Measurements from ENCODE around the gene LRRFIP1. TPM values are rescaled to one million over a fixed set of nuclear protein-coding genes. Genes with fewer than 3 reads are reported as not detected.
A peak's percentile ranks its signal among the peaks of the same experiment; 100 is the strongest.

Gene LRRFIP1
- total RNA-seq, 6 experiments from 2014 or later: 90.6 to 107 (median 102) TPM

DNA sequence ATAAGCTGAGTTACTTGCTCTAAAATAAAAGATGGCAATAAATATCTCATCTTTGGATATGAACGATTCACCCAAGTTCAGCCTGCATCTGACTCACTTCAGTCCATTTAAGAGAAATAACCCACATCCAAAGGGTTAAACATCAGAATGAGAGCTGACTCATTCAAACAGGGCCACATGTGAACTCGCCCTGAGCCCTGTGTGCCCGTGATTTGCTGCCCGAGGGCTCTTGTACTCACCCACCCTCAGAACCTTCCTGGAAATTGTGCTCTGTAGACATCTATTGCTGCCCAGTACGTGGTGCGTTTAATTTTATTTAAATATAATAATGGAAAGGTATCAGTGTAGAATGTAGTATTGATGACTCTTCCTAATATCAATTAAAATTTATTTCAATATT is 104.3 kb downstream of the LRRFIP1 start:
- TF ChIP-seq, protein P1, sequence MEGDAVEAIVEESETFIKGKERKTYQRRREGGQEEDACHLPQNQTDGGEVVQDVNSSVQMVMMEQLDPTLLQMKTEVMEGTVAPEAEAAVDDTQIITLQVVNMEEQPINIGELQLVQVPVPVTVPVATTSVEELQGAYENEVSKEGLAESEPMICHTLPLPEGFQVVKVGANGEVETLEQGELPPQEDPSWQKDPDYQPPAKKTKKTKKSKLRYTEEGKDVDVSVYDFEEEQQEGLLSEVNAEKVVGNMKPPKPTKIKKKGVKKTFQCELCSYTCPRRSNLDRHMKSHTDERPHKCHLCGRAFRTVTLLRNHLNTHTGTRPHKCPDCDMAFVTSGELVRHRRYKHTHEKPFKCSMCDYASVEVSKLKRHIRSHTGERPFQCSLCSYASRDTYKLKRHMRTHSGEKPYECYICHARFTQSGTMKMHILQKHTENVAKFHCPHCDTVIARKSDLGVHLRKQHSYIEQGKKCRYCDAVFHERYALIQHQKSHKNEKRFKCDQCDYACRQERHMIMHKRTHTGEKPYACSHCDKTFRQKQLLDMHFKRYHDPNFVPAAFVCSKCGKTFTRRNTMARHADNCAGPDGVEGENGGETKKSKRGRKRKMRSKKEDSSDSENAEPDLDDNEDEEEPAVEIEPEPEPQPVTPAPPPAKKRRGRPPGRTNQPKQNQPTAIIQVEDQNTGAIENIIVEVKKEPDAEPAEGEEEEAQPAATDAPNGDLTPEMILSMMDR (IDR thresholded peaks at IDR 0.05): no peak
- DNase-seq: peak; percentile 56
- peak overlapping the region; percentile 35 for H3K4me3 Mint-ChIP-seq
- H3K36me3 Mint-ChIP-seq (ENCODE audit: low read depth): peaks cover 26% of the 10 kb centered on the region
- H3K4me1 Mint-ChIP-seq (ENCODE audit: low read depth): peaks cover 59% of the 10 kb centered on the region
- no peaks in the 10 kb centered on the region for H3K9me3 Mint-ChIP-seq
- H3K27ac Mint-ChIP-seq: peak overlapping the region; percentile 72
- peaks cover 5% of the 10 kb centered on the region for H3K27me3 Mint-ChIP-seq (ENCODE audit: insufficient read depth)

DNA sequence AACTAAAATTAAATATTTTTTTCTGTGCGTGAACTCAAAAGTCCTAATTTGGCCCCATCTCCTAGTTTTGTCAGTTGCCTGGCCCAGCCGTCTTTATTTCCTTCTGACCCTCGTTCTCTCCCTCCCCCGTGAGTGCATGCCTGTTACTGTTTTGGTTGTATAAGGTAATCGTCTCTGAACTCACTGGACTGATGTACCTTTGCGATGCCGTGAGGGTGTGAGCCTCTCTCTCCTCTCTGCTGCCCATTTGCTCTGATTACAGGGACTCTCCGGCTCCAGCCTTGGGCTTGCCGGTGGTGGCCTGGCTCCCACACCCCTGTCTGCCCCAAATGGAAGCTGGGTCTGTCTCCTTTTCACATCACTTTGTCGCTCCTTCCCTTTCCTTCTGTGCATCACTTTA is 104.7 kb downstream of the LRRFIP1 start:
- TF ChIP-seq, protein P1 (IDR thresholded peaks at IDR 0.05): no peak
- peaks cover 58% of the 10 kb centered on the region for H3K4me1 Mint-ChIP-seq (ENCODE audit: low read depth)
- peaks cover 24% of the 10 kb centered on the region for H3K36me3 Mint-ChIP-seq (ENCODE audit: low read depth)
- H3K27ac Mint-ChIP-seq: peak overlapping the region; percentile 13; the same call in 1 of the 2 replicates
- DNase-seq: no peak
- H3K4me3 Mint-ChIP-seq: no peak overlapping the region
- H3K9me3 Mint-ChIP-seq: no peaks in the 10 kb centered on the region
- peaks cover 5% of the 10 kb centered on the region for H3K27me3 Mint-ChIP-seq (ENCODE audit: insufficient read depth)

DNA sequence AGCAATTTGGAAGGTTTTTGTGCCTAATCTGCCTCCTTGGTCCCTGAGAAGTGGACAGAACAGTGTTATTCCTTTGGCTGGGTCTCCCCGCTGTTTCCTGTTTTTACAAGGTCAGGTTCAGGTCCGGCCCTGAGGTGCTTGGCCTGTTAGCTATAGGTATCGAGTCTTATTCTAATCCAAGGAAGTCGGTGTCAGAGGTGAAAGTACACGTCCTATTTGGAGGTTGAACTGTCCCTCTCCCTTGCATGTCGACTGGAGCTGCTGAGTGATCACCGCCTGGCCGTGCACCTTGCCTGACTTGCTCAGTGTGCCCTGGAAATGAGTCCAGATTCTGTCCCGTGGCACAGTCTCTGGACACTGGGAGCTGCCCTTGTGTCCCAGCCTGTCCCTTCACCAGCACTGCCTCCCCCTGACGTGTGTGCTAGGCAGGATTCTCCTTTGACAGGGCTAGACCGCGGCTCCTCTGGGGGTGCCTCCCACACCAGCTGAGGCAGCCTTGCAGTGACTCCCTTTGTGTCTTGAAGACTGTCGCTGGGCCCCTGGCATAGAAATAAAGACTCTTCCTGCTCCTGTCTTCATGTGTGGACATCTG is 105.5 kb downstream of the LRRFIP1 start:
- Mint-ChIP-seq H3K4me1 (ENCODE audit: low read depth) (peaks cover 61% of the 10 kb centered on the region), H3K4me3 (no peak overlapping the region), H3K9me3 (no peaks in the 10 kb centered on the region), H3K27ac (peak overlapping the region; percentile 42), H3K36me3 (ENCODE audit: low read depth) (peaks cover 26% of the 10 kb centered on the region), H3K27me3 (ENCODE audit: insufficient read depth) (peaks cover 5% of the 10 kb centered on the region)
- TF ChIP-seq, protein P1 (IDR thresholded peaks at IDR 0.05): no peak
- DNase-seq: no peak

GRCh38 chr2:237733677-237734300 is 106.4 kb downstream of the LRRFIP1 start:
- H3K9me3 Mint-ChIP-seq: no peaks in the 10 kb centered on the region
- H3K36me3 Mint-ChIP-seq (ENCODE audit: low read depth): peaks cover 32% of the 10 kb centered on the region
- no peak for DNase-seq
- H3K4me1 Mint-ChIP-seq (ENCODE audit: low read depth): peaks cover 59% of the 10 kb centered on the region
- peak overlapping the region; percentile 42; the same call in 1 of the 2 replicates for H3K27ac Mint-ChIP-seq
- H3K27me3 Mint-ChIP-seq (ENCODE audit: insufficient read depth): peaks cover 5% of the 10 kb centered on the region
- TF ChIP-seq, protein P1 (IDR thresholded peaks at IDR 0.05): no peak
- H3K4me3 Mint-ChIP-seq: no peak overlapping the region

GRCh38 chr2:237734905-237735623 is 107.7 kb downstream of the LRRFIP1 start:
- H3K9me3 Mint-ChIP-seq: no peaks in the 10 kb centered on the region
- H3K27me3 Mint-ChIP-seq (ENCODE audit: insufficient read depth): peaks cover 5% of the 10 kb centered on the region
- H3K4me1 Mint-ChIP-seq (ENCODE audit: low read depth): peaks cover 58% of the 10 kb centered on the region
- H3K4me3 Mint-ChIP-seq: no peak overlapping the region
- TF ChIP-seq, protein P1 (IDR thresholded peaks at IDR 0.05): no peak
- peaks cover 34% of the 10 kb centered on the region for H3K36me3 Mint-ChIP-seq (ENCODE audit: low read depth)
- no peak overlapping the region for H3K27ac Mint-ChIP-seq
- DNase-seq: no peak

Data from HFFc6 (cell line).